ENCODE data around the gene F12. TPM values are rescaled to one million over a fixed set of nuclear protein-coding genes. Genes with fewer than 3 reads are reported as not detected.

Gene F12
- total and polyA plus RNA-seq, 2 experiments from 2014 or later: 4.6 to 5.0 TPM

DNA sequence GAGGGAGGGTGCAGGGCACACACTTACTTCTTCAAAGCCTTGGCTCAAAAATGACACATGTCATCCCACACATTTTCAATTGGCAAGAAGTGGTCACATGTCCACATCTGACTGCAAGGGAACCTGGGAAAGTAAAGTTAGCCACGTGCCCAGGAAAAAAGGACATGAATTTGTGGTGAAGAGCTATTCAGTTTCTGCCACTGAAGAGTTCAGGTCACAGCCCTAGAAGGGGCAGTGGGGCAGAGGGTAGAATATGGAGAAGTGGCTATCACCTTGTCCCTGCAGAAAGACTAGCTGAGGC, 53.5 kb downstream of the F12 start:
- Histone ChIP-seq H3K27me3 (no peaks in the 10 kb centered on the region), H3K36me3 (no peaks in the 10 kb centered on the region), H3K27ac (no peak overlapping the region), H3K4me1 (ENCODE audit: low read depth) (peaks cover 19% of the 10 kb centered on the region), H3K4me3 (no peak overlapping the region), H3K9me3 (ENCODE audit: low read depth) (no peaks in the 10 kb centered on the region)
- TF ChIP-seq, protein P1, sequence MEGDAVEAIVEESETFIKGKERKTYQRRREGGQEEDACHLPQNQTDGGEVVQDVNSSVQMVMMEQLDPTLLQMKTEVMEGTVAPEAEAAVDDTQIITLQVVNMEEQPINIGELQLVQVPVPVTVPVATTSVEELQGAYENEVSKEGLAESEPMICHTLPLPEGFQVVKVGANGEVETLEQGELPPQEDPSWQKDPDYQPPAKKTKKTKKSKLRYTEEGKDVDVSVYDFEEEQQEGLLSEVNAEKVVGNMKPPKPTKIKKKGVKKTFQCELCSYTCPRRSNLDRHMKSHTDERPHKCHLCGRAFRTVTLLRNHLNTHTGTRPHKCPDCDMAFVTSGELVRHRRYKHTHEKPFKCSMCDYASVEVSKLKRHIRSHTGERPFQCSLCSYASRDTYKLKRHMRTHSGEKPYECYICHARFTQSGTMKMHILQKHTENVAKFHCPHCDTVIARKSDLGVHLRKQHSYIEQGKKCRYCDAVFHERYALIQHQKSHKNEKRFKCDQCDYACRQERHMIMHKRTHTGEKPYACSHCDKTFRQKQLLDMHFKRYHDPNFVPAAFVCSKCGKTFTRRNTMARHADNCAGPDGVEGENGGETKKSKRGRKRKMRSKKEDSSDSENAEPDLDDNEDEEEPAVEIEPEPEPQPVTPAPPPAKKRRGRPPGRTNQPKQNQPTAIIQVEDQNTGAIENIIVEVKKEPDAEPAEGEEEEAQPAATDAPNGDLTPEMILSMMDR (IDR thresholded peaks at IDR 0.05; ENCODE audit: low read depth, low read length): no peak
- DNase-seq (ENCODE audit: low read depth in 1 of 2, low spot score in 1 of 2): no peak

DNA sequence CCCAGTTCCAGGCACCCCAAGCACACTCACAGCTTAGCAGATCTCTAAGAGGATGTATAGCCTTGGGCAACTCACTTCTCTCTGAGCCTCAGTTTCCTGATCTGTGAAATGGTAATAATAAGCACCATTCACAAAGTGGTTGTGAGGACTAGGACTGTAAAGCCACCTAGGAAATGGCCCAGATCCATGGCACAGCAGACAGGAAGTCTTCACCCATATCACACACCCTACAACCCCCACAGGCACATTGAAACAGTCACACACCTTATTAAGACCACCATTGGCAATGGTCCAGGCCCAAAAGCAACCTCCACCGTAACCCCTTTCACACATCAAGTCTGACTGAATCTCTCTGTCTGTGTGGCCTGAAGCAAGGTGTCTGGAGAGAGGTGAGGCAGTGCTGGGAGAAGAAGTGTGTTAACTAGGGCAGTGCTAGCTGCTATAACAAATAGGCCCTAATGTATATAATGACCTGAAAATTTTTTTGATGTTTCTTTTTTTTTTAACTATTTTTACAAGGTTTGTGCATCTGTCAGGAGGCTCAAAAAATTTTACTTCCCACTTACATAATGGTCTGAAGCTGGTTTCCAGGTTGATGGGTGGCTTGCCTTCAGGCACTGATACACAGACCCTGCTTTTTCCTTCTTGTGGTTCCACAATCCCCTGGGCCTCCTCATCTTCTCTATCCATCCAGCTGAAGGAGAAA, 54.0 kb downstream of the F12 start:
- Histone ChIP-seq H3K4me1 (ENCODE audit: low read depth) (peaks cover 23% of the 10 kb centered on the region), H3K27ac (no peak overlapping the region), H3K27me3 (no peaks in the 10 kb centered on the region), H3K36me3 (no peaks in the 10 kb centered on the region), H3K9me3 (ENCODE audit: low read depth) (no peaks in the 10 kb centered on the region), H3K4me3 (no peak overlapping the region)
- no peak for DNase-seq (ENCODE audit: low read depth in 1 of 2, low spot score in 1 of 2)
- TF ChIP-seq, protein P1 (IDR thresholded peaks at IDR 0.05; ENCODE audit: low read depth, low read length): no peak

DNA sequence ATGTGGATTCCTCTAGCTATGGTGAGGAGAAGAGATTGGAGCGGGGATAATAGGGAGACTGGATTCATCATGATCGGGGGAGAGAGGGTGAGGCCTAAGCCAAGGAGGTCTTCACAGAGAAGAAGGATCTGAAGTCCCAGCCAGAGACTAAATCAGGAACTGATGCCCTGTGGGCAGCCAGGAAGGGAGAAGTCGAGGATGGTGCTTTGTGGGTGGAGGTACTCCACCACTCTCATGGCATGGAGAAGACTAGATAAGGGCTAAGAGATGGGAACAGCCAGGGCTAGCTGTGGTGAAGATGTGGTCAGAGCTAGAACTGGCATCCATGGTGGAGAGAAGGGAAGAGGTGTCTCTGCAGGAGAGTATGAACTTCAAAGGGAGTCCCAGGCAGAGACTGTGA, 54.7 kb downstream of the F12 start:
- H3K9me3 ChIP-seq (ENCODE audit: low read depth): no peaks in the 10 kb centered on the region
- no peaks in the 10 kb centered on the region for H3K36me3 ChIP-seq
- no peak overlapping the region for H3K4me3 ChIP-seq
- no peak for DNase-seq (ENCODE audit: low read depth in 1 of 2, low spot score in 1 of 2)
- TF ChIP-seq, protein P1 (IDR thresholded peaks at IDR 0.05; ENCODE audit: low read depth, low read length): no peak
- peaks cover 21% of the 10 kb centered on the region for H3K4me1 ChIP-seq (ENCODE audit: low read depth)
- H3K27me3 ChIP-seq: no peaks in the 10 kb centered on the region
- H3K27ac ChIP-seq: no peak overlapping the region

DNA sequence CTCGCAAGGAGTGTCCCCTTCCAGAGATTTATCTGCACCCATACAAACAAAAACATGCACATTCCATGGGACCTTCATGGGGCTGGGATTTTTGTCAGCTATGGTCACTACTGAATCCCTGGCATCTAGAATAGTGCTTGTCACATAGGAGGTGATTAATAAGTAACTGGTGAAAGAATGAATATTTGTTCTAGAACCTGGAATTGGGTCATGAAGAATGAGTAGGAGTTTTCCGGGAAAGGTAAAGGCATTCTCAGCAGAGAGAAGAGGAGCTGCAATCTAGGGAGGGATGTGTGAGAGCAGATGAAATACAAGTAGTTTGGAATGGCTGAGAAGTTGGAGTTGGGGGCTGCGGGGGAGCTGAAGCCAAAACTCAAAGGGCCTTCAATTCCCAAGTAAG, 55.1 kb downstream of the F12 start:
- Histone ChIP-seq H3K27me3 (no peaks in the 10 kb centered on the region), H3K36me3 (no peaks in the 10 kb centered on the region)
- TF ChIP-seq, protein P1 (IDR thresholded peaks at IDR 0.05; ENCODE audit: low read depth, low read length): no peak

DNA sequence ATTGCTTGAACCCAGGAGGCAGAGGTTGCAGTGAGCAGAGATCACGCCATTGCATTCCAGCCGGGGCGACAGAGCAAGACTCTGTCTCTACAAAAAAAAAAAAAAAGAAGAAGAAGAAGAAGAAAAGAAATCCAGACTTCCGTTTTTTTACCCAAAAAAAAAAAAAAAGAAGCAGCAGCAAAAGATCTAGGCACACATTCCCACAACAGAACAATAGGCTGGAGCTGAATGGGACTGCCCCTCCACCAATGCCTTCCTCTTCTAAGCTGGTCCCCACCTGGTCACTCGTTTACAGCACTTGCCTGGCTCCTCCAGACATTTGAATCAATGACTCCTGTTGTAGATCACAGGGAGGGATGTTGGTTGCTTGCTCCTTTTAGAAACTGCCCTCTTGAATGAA, 56.3 kb downstream of the F12 start:
- no peak overlapping the region for H3K4me3 ChIP-seq
- H3K27me3 ChIP-seq: no peaks in the 10 kb centered on the region
- H3K4me1 ChIP-seq (ENCODE audit: low read depth): peaks cover 7% of the 10 kb centered on the region
- TF ChIP-seq, protein P1 (IDR thresholded peaks at IDR 0.05; ENCODE audit: low read depth, low read length): no peak
- no peak for DNase-seq (ENCODE audit: low read depth in 1 of 2, low spot score in 1 of 2)
- H3K36me3 ChIP-seq: no peaks in the 10 kb centered on the region
- H3K9me3 ChIP-seq (ENCODE audit: low read depth): no peaks in the 10 kb centered on the region
- no peak overlapping the region for H3K27ac ChIP-seq

More for the DNA sequence above, 55.1 kb downstream of the F12 start:
- Histone ChIP-seq H3K9me3 (ENCODE audit: low read depth) (no peaks in the 10 kb centered on the region), H3K4me1 (ENCODE audit: low read depth) (peaks cover 17% of the 10 kb centered on the region), H3K4me3 (no peak overlapping the region), H3K27ac (no peak overlapping the region)
- DNase-seq (ENCODE audit: low read depth in 1 of 2, low spot score in 1 of 2): no peak

Other genes with a start within 250 kb of the F12 start
- 69.2 and 94.7 TPM in 2 replicates for gene RAB24, start 105.8 kb downstream of the F12 start, total RNA-seq
- 70.7 and 81.5 TPM in 2 replicates for gene RAB24, start 105.8 kb downstream of the F12 start, polyA plus RNA-seq
- 86.0 and 156 TPM in 2 replicates for gene PRELID1, start 105.8 kb downstream of the F12 start, total RNA-seq
- gene PRELID1, start 105.8 kb downstream of the F12 start, polyA plus RNA-seq: 134 and 185 TPM in 2 replicates
- 15.2 and 112 TPM in 2 replicates for gene MXD3, start 97.7 kb downstream of the F12 start, total RNA-seq
- gene MXD3, start 97.7 kb downstream of the F12 start, polyA plus RNA-seq: 7.3 and 50.5 TPM in 2 replicates
- gene LMAN2, start 57.9 kb downstream of the F12 start, total RNA-seq: 163 and 198 TPM in 2 replicates
- 213 and 261 TPM in 2 replicates for gene LMAN2, start 57.9 kb downstream of the F12 start, polyA plus RNA-seq
- 68.1 and 139 TPM in 2 replicates for gene RGS14, start 51.6 kb downstream of the F12 start, total RNA-seq
- gene RGS14, start 51.6 kb downstream of the F12 start, polyA plus RNA-seq: 33.6 and 76.5 TPM in 2 replicates
- gene SLC34A1, start 25.1 kb downstream of the F12 start, total RNA-seq: not detected in 2 replicates
- not detected in 2 replicates for gene SLC34A1, start 25.1 kb downstream of the F12 start, polyA plus RNA-seq
- gene PFN3, start 8.9 kb downstream of the F12 start, total RNA-seq: not detected in 2 replicates
- not detected in 2 replicates for gene PFN3, start 8.9 kb downstream of the F12 start, polyA plus RNA-seq
- 43.7 and 62.1 TPM in 2 replicates for gene GRK6, start 17.1 kb upstream of the F12 start, total RNA-seq
- 39.6 and 62.0 TPM in 2 replicates for gene GRK6, start 17.1 kb upstream of the F12 start, polyA plus RNA-seq
- gene PRR7, start 37.2 kb upstream of the F12 start, total RNA-seq: 26.4 and 29.0 TPM in 2 replicates
- 27.1 and 29.2 TPM in 2 replicates for gene PRR7, start 37.2 kb upstream of the F12 start, polyA plus RNA-seq
- gene DBN1, start 64.1 kb upstream of the F12 start, total RNA-seq: 258 and 295 TPM in 2 replicates
- gene DBN1, start 64.1 kb upstream of the F12 start, polyA plus RNA-seq: 147 and 185 TPM in 2 replicates
- 165 and 255 TPM in 2 replicates for gene PDLIM7, start 88.0 kb upstream of the F12 start, total RNA-seq
- 328 and 537 TPM in 2 replicates for gene PDLIM7, start 88.0 kb upstream of the F12 start, polyA plus RNA-seq
- gene DOK3, start 100.3 kb upstream of the F12 start, total RNA-seq: 2.4 and 6.0 TPM in 2 replicates
- 0.95 and 3.7 TPM in 2 replicates for gene DOK3, start 100.3 kb upstream of the F12 start, polyA plus RNA-seq
- gene DDX41, start 107.4 kb upstream of the F12 start, total RNA-seq: 183 and 223 TPM in 2 replicates
- gene DDX41, start 107.4 kb upstream of the F12 start, polyA plus RNA-seq: 107 and 109 TPM in 2 replicates
- 62.2 and 80.9 TPM in 2 replicates for gene FAM193B, start 145.0 kb upstream of the F12 start, total RNA-seq
- gene FAM193B, start 145.0 kb upstream of the F12 start, polyA plus RNA-seq: 67.4 and 80.2 TPM in 2 replicates
- gene TMED9, start 182.6 kb upstream of the F12 start, total RNA-seq: 146 and 176 TPM in 2 replicates
- 228 and 317 TPM in 2 replicates for gene TMED9, start 182.6 kb upstream of the F12 start, polyA plus RNA-seq
- 29.0 and 44.3 TPM in 2 replicates for gene B4GALT7, start 190.6 kb upstream of the F12 start, total RNA-seq
- 31.6 and 42.3 TPM in 2 replicates for gene B4GALT7, start 190.6 kb upstream of the F12 start, polyA plus RNA-seq

Data from cardiac muscle cell (in vitro differentiated cells and primary cell).